ENCODE measurements around the gene SLC22A1.
"Not testable (repeated sequence)": the region's sequence is repeated elsewhere in the genome, so short reads cannot be mapped to it uniquely, and the experiment has no call there.

The SLC22A1 gene

GRCh38 chr6:160085713-160086505, 35.7 kb upstream of the SLC22A1 start:
- TF ChIP-seq CTCF (IDR thresholded peaks at IDR 0.05; ENCODE audit: low read depth, low read length), result no peak
- no peak overlapping the region for H3K4me3 ChIP-seq (ENCODE audit: low read depth, low read length)
- peaks cover 51% of the 10 kb centered on the region for H3K36me3 ChIP-seq
- no peak for DNase-seq
- H3K4me1 ChIP-seq, result no peaks in the 10 kb centered on the region
- no peaks in the 10 kb centered on the region for H3K27me3 ChIP-seq
- no peaks in the 10 kb centered on the region for H3K9me3 ChIP-seq

- no peak for TF ChIP-seq CTCF (IDR thresholded peaks at IDR 0.05; ENCODE audit: low read depth, low read length)
Measured at GRCh38 chr6:160086754-160087153, 34.9 kb upstream of the SLC22A1 start.

GRCh38 chr6:160088069-160088783, 33.4 kb upstream of the SLC22A1 start:
- H3K9me3 ChIP-seq, result no peaks in the 10 kb centered on the region
- no peaks in the 10 kb centered on the region for H3K4me1 ChIP-seq
- DNase-seq, result peak; percentile 65
- H3K4me3 ChIP-seq (ENCODE audit: low read depth, low read length), result no peak overlapping the region
- H3K27me3 ChIP-seq, result no peaks in the 10 kb centered on the region
- TF ChIP-seq CTCF (IDR thresholded peaks at IDR 0.05; ENCODE audit: low read depth, low read length), result peak; percentile 79
- H3K36me3 ChIP-seq, result peaks cover 46% of the 10 kb centered on the region

More at GRCh38 chr6:160086754-160087153, 34.9 kb upstream of the SLC22A1 start:
- Histone ChIP-seq H3K9me3 (no peaks in the 10 kb centered on the region), H3K4me3 (ENCODE audit: low read depth, low read length) (no peak overlapping the region), H3K4me1 (no peaks in the 10 kb centered on the region), H3K36me3 (peaks cover 45% of the 10 kb centered on the region), H3K27me3 (no peaks in the 10 kb centered on the region)
- DNase-seq, result no peak

- no peak for TF ChIP-seq CTCF (IDR thresholded peaks at IDR 0.05; ENCODE audit: low read depth, low read length)
- Histone ChIP-seq H3K36me3 (peaks cover 50% of the 10 kb centered on the region), H3K4me3 (ENCODE audit: low read depth, low read length) (no peak overlapping the region), H3K4me1 (no peaks in the 10 kb centered on the region), H3K27me3 (no peaks in the 10 kb centered on the region), H3K9me3 (no peaks in the 10 kb centered on the region)
- no peak for DNase-seq
Measured at GRCh38 chr6:160088784-160089533, 32.7 kb upstream of the SLC22A1 start.

GRCh38 chr6:160089534-160089897, 32.1 kb upstream of the SLC22A1 start:
- H3K36me3 ChIP-seq, result peaks cover 45% of the 10 kb centered on the region

GRCh38 chr6:160090442-160091239, 31.0 kb upstream of the SLC22A1 start:
- not testable (repeated sequence) for DNase-seq; H3K4me3 ChIP-seq (ENCODE audit: low read depth, low read length); H3K4me1 ChIP-seq; H3K9me3 ChIP-seq; H3K27me3 ChIP-seq
- peaks cover 40% of the 10 kb centered on the region for H3K36me3 ChIP-seq

More at GRCh38 chr6:160089534-160089897, 32.1 kb upstream of the SLC22A1 start:
- Histone ChIP-seq H3K4me3 (ENCODE audit: low read depth, low read length) (no peak overlapping the region), H3K9me3 (no peaks in the 10 kb centered on the region), H3K4me1 (no peaks in the 10 kb centered on the region), H3K27me3 (no peaks in the 10 kb centered on the region)
- DNase-seq, result no peak
- TF ChIP-seq CTCF (IDR thresholded peaks at IDR 0.05; ENCODE audit: low read depth, low read length), result no peak

- H3K4me3 ChIP-seq (ENCODE audit: low read depth, low read length); H3K27me3 ChIP-seq; DNase-seq; H3K9me3 ChIP-seq; H3K4me1 ChIP-seq: not testable (repeated sequence)
- peaks cover 43% of the 10 kb centered on the region for H3K36me3 ChIP-seq
Measured at GRCh38 chr6:160092176-160092575, 29.4 kb upstream of the SLC22A1 start.

Measured in BE2C (cell line).